ENCODE results near the gene RGS9. TPM values are rescaled to one million over a fixed set of nuclear protein-coding genes. Genes with fewer than 3 reads are reported as not detected.

Gene RGS9
- total and polyA plus RNA-seq, 10 of the 15 experiments (the other 5 are each of a cell fraction or from before 2014, with no cell fraction given), result 1.1 to 10.6 (median 5.6) TPM

DNA sequence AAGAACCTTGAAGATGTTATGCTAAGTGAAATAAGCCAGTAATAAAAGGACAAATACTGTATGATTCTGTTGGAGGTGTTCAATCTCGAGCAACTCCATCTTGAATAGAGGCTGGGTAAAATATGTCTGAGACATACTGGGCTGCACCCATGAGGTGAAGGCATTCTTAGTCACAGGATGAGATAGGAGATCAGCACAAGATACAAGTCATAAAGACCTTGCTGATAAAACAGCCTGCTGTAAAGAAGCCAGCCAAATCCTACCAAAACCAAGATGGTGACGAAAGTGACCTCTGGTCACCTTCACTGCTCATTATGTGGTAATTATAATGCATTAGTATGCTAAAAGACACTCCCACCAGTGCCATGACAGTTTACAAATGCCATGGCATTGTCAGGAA is 98.1 kb downstream of the RGS9 start:
- Histone ChIP-seq H3K9me3 (replicated peaks; ENCODE audit: control insufficient read depth, insufficient read depth, low read length) (no peaks in the 10 kb centered on the region; the same call in 2 of the 3 replicates), H3K9ac (ENCODE audit: control insufficient read depth, insufficient read depth, low read length) (no peak overlapping the region), H3K27ac (ENCODE audit: control insufficient read depth, insufficient read depth) (no peak overlapping the region), H3K36me3 (ENCODE audit: control insufficient read depth in 2 of 2, insufficient read depth in 2 of 2, low read length in 1 of 2) (no peaks in the 10 kb centered on the region), H3K4me3 (no peak overlapping the region), H2AFZ (ENCODE audit: control insufficient read depth, low read depth, low read length) (no peak overlapping the region), H3K4me1 (ENCODE audit: control insufficient read depth, insufficient read depth, low read length) (no peaks in the 10 kb centered on the region), H3K4me2 (ENCODE audit: control insufficient read depth, insufficient read depth) (no peak overlapping the region), H4K20me1 (ENCODE audit: control insufficient read depth, insufficient read depth) (no peaks in the 10 kb centered on the region), H3K79me2 (ENCODE audit: control insufficient read depth, insufficient read depth, low read length) (no peaks in the 10 kb centered on the region), H3K27me3 (replicated peaks in 1 of 2; ENCODE audit: control insufficient read depth in 2 of 2, insufficient read depth in 2 of 2, low read length in 1 of 2) (no peaks in the 10 kb centered on the region; a peak in 1 of 4 replicates)
- in situ Hi-C loops (cut with MboI), result no loop called here
- DNase-seq (ENCODE audit: low read depth, low spot score) (no peak), ATAC-seq (no peak), FAIRE-seq (no peak)
- WGBS (ENCODE audit: insufficient coverage, insufficient replicate concordance, low lambda C conversion rate, missing lambda C conversion rate), result 0% methylated on average over 2 of the region's 2 CpGs
- POLR2A ChIA-PET, result no interaction called here
- RAD21 ChIA-PET (ENCODE audit: unreplicated experiment), result no interaction called here
- SMC1A ChIA-PET (ENCODE audit: uncharacterized antibody, unreplicated experiment), result no interaction called here
- intact Hi-C loops (cut with micrococcal nuclease; ENCODE audit: unreplicated experiment), result loop anchor here (10.0 kb wide), 1 partner anchor 560 kb away; no protein-coding TSS in a partner anchor
- CTCF ChIA-PET, result no interaction called here
- no TSS peak for BruUV-seq (replicated peaks)
- no peak for TF ChIP-seq KDM1A (IDR thresholded peaks at IDR 0.05; ENCODE audit: borderline replicate concordance)
- TF ChIP-seq CBFB (IDR thresholded peaks at IDR 0.05; ENCODE audit: low read depth), result no peak
- TF ChIP-seq PAX5 (IDR thresholded peaks at IDR 0.05; ENCODE audit: borderline replicate concordance, low read depth, low read length), result no peak
- TF ChIP-seq FOXM1 (IDR thresholded peaks at IDR 0.05; ENCODE audit: low read depth, low read length), result no peak
- TF ChIP-seq MTA3 (IDR thresholded peaks at IDR 0.05; ENCODE audit: borderline replicate concordance, low read length), result no peak
- TF ChIP-seq ZZZ3 (IDR thresholded peaks at IDR 0.05; ENCODE audit: control insufficient read depth, insufficient read length, low read depth), result no peak
- TF ChIP-seq CREB1 (IDR thresholded peaks at IDR 0.05; ENCODE audit: low read depth), result no peak
- TF ChIP-seq ZSCAN29 (IDR thresholded peaks at IDR 0.05), result no peak
- no peak for TF ChIP-seq TARDBP (IDR thresholded peaks at IDR 0.05; ENCODE audit: borderline replicate concordance)
- TF ChIP-seq RAD21 (IDR thresholded peaks at IDR 0.05; ENCODE audit: insufficient read depth, low read depth, low read length), result no peak
- no peak for TF ChIP-seq LARP7 (IDR thresholded peaks at IDR 0.05)
- TF ChIP-seq CHD2 (IDR thresholded peaks at IDR 0.05; ENCODE audit: borderline replicate concordance, low read depth, low read length), result no peak
- no peak for TF ChIP-seq YBX1 (IDR thresholded peaks at IDR 0.05)
- TF ChIP-seq, protein P1, sequence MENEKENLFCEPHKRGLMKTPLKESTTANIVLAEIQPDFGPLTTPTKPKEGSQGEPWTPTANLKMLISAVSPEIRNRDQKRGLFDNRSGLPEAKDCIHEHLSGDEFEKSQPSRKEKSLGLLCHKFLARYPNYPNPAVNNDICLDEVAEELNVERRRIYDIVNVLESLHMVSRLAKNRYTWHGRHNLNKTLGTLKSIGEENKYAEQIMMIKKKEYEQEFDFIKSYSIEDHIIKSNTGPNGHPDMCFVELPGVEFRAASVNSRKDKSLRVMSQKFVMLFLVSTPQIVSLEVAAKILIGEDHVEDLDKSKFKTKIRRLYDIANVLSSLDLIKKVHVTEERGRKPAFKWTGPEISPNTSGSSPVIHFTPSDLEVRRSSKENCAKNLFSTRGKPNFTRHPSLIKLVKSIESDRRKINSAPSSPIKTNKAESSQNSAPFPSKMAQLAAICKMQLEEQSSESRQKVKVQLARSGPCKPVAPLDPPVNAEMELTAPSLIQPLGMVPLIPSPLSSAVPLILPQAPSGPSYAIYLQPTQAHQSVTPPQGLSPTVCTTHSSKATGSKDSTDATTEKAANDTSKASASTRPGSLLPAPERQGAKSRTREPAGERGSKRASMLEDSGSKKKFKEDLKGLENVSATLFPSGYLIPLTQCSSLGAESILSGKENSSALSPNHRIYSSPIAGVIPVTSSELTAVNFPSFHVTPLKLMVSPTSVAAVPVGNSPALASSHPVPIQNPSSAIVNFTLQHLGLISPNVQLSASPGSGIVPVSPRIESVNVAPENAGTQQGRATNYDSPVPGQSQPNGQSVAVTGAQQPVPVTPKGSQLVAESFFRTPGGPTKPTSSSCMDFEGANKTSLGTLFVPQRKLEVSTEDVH (IDR thresholded peaks at IDR 0.05; ENCODE audit: low read depth, partially characterized antibody), result no peak
- no peak for TF ChIP-seq SUPT20H (IDR thresholded peaks at IDR 0.05; ENCODE audit: borderline replicate concordance, control insufficient read depth, low read depth, low read length)

All from GM12878 (cell line).